Astrocyte (in vitro differentiated cells and primary cell): ENCODE results near the gene SDF2L1. TPM values are rescaled to one million over a fixed set of nuclear protein-coding genes. Genes with fewer than 3 reads are reported as not detected.

Source experiments
- DNase-seq: peaks from one replicate; pipeline ENCODE4 v3.0.0-alpha.2; 2010; ENCODE audit warnings: low read depth
- FAIRE-seq: peaks from 2 replicates; lab custom pipeline; 2011; peaks lifted over from hg19 to GRCh38; lab: Jason Lieb, UNC
- H2AFZ ChIP-seq: 2 replicates; pipeline ENCODE4 v1.6.0; 2012; ENCODE audit warnings: low read depth, low read length, inconsistent platforms
- H3K27ac ChIP-seq: 2 replicates; pipeline ENCODE4 v1.5.1; 2011; ENCODE audit warnings: low read depth, low read length, inconsistent platforms
- H3K27me3 ChIP-seq: 2 replicates; pipeline ENCODE4 v1.6.0; 2011; ENCODE audit warnings: low read length, inconsistent platforms; ENCODE audit not compliant: insufficient read depth
- H3K36me3 ChIP-seq: 2 replicates; pipeline ENCODE4 v1.5.1; 2011; ENCODE audit warnings: low read length, inconsistent platforms; ENCODE audit not compliant: insufficient read depth
- H3K4me1 ChIP-seq: 2 replicates; pipeline ENCODE4 v1.5.1; 2011; ENCODE audit warnings: low read length, inconsistent platforms; ENCODE audit not compliant: insufficient read depth
- H3K4me2 ChIP-seq: 2 replicates; pipeline ENCODE4 v1.6.0; 2012; ENCODE audit warnings: low read length, inconsistent platforms
- H3K4me3 ChIP-seq: 2 replicates; pipeline ENCODE4 v1.5.1; 2011; ENCODE audit warnings: low read depth, mild to moderate bottlenecking, low read length, inconsistent platforms; ENCODE audit not compliant: insufficient read depth
- H3K79me2 ChIP-seq: 2 replicates; pipeline ENCODE4 v1.6.0; 2012; ENCODE audit warnings: mild to moderate bottlenecking, low read length, inconsistent platforms; ENCODE audit not compliant: insufficient read depth
- H3K9ac ChIP-seq: 2 replicates; pipeline ENCODE4 v1.6.0; 2012; ENCODE audit warnings: mild to moderate bottlenecking, low read length, inconsistent platforms
- H3K9me3 ChIP-seq: 2 replicates; pipeline ENCODE4 v1.5.1; 2012; ENCODE audit warnings: low read depth, mild to moderate bottlenecking, low read length, inconsistent platforms; ENCODE audit not compliant: insufficient read depth
- H4K20me1 ChIP-seq: 2 replicates; pipeline ENCODE4 v1.6.0; 2012; ENCODE audit warnings: low read length, inconsistent platforms; ENCODE audit not compliant: insufficient read depth
- H3K27ac Mint-ChIP-seq: one replicate; pipeline ENCODE4 v1.8.0; 2021; ENCODE audit warnings: mild to moderate bottlenecking, mixed read lengths; ENCODE audit not compliant: unreplicated experiment
- H3K27me3 Mint-ChIP-seq: one replicate; pipeline ENCODE4 v1.8.0; 2021; ENCODE audit warnings: low read depth, mixed read lengths; ENCODE audit not compliant: unreplicated experiment
- H3K36me3 Mint-ChIP-seq: one replicate; pipeline ENCODE4 v1.8.0; 2021; ENCODE audit warnings: low read depth, mixed read lengths; ENCODE audit not compliant: unreplicated experiment
- H3K4me1 Mint-ChIP-seq: one replicate; pipeline ENCODE4 v1.8.0; 2021; ENCODE audit warnings: low read depth, mixed read lengths; ENCODE audit not compliant: unreplicated experiment
- H3K4me3 Mint-ChIP-seq: one replicate; pipeline ENCODE4 v1.8.0; 2021; ENCODE audit warnings: mild to moderate bottlenecking, moderate library complexity, mixed read lengths; ENCODE audit not compliant: unreplicated experiment
- H3K9me3 Mint-ChIP-seq: one replicate; pipeline ENCODE4 v1.8.0; 2021; ENCODE audit warnings: mild to moderate bottlenecking, mixed read lengths; ENCODE audit not compliant: unreplicated experiment
- EZH2 ChIP-seq: IDR thresholded peaks from 2 replicates; pipeline ENCODE4 v1.6.1; 2012; ENCODE audit warnings: mild to moderate bottlenecking, low read length, inconsistent platforms; ENCODE audit not compliant: insufficient read depth
- total RNA-seq: library from RNA; stranded (reverse); gene quantifications from 2 replicates; pipeline ENCODE4 v1.2.1, GENCODE V29; 2021
- TF ChIP-seq, protein P1 (sequence below): IDR thresholded peaks from 2 replicates; pipeline ENCODE4 v1.5.1; 2011; ENCODE audit warnings: low read depth, mild to moderate bottlenecking, inconsistent platforms, low read length, moderate library complexity; ENCODE audit not compliant: insufficient read depth

SDF2L1 gene
- total RNA-seq, 1 donor from 2014 or later: 49.5 TPM

- Histone ChIP-seq H3K4me1 (peaks cover 21% of the 10 kb centered on the region), H2AFZ (no peak overlapping the region), H3K4me3 (no peak overlapping the region), H3K27me3 (no peaks in the 10 kb centered on the region), H4K20me1 (peaks cover 35% of the 10 kb centered on the region), H3K9me3 (no peaks in the 10 kb centered on the region), H3K4me2 (no peak overlapping the region), H3K79me2 (peaks cover 15% of the 10 kb centered on the region), H3K27ac (no peak overlapping the region), H3K36me3 (peaks cover 4% of the 10 kb centered on the region), H3K9ac (no peak overlapping the region)
- DNase-seq (peak; percentile 32), FAIRE-seq (no peak)
- H3K4me1 Mint-ChIP-seq: peaks cover 3% of the 10 kb centered on the region
- no peaks in the 10 kb centered on the region for H3K27me3 Mint-ChIP-seq
- peaks cover 10% of the 10 kb centered on the region for H3K36me3 Mint-ChIP-seq
- no peaks in the 10 kb centered on the region for H3K9me3 Mint-ChIP-seq
- TF ChIP-seq, protein P1, sequence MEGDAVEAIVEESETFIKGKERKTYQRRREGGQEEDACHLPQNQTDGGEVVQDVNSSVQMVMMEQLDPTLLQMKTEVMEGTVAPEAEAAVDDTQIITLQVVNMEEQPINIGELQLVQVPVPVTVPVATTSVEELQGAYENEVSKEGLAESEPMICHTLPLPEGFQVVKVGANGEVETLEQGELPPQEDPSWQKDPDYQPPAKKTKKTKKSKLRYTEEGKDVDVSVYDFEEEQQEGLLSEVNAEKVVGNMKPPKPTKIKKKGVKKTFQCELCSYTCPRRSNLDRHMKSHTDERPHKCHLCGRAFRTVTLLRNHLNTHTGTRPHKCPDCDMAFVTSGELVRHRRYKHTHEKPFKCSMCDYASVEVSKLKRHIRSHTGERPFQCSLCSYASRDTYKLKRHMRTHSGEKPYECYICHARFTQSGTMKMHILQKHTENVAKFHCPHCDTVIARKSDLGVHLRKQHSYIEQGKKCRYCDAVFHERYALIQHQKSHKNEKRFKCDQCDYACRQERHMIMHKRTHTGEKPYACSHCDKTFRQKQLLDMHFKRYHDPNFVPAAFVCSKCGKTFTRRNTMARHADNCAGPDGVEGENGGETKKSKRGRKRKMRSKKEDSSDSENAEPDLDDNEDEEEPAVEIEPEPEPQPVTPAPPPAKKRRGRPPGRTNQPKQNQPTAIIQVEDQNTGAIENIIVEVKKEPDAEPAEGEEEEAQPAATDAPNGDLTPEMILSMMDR: peak; percentile 90
- TF ChIP-seq EZH2: no peak
- peak overlapping the region; percentile 62 for H3K27ac Mint-ChIP-seq
- peak overlapping the region; percentile 60 for H3K4me3 Mint-ChIP-seq
Observed at GRCh38 chr22:21646608-21647590, 4.8 kb downstream of the SDF2L1 start.

- Mint-ChIP-seq H3K36me3 (peaks cover 3% of the 10 kb centered on the region), H3K27me3 (no peaks in the 10 kb centered on the region), H3K4me1 (peaks cover 3% of the 10 kb centered on the region), H3K27ac (no peak overlapping the region), H3K9me3 (no peaks in the 10 kb centered on the region), H3K4me3 (peak overlapping the region; percentile 30)
- Histone ChIP-seq H3K27ac (no peak overlapping the region), H3K4me3 (no peak overlapping the region), H3K79me2 (peaks cover 17% of the 10 kb centered on the region), H3K9ac (no peak overlapping the region), H3K4me2 (peak overlapping the region; percentile 89), H4K20me1 (peaks cover 22% of the 10 kb centered on the region), H3K4me1 (peaks cover 18% of the 10 kb centered on the region), H3K9me3 (no peaks in the 10 kb centered on the region), H2AFZ (no peak overlapping the region), H3K27me3 (no peaks in the 10 kb centered on the region), H3K36me3 (peaks cover 8% of the 10 kb centered on the region)
- TF ChIP-seq EZH2: no peak
- TF ChIP-seq, protein P1: no peak
- no peak for DNase-seq
- FAIRE-seq: no peak
Observed at GRCh38 chr22:21650280-21650679, 8.2 kb downstream of the SDF2L1 start.
